Measurements from ENCODE around the gene HELT.
"Not testable (repeated sequence)": the region's sequence is repeated elsewhere in the genome, so short reads cannot be mapped to it uniquely, and the experiment has no call there.

The HELT gene

DNA sequence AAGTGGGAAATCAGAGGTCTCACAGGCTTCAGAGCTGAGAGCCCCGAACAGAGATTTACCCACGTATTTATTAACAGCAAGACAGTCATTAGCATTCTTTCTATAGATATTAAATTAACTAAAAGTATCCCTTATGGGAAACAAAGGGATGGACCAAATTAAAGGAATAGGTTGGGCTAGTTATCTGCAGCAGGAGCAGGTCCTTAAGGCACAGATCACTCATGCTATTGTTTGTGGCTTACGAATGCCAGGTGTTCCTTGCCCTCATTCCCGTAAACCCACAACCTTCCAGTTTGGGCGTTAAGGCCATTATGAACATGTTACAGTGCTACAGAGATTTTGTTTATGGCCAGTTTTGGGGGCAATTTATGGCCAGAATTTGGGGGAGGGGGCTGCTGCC, 33.0 kb downstream of the HELT start:
- ATAC-seq, H3K4me1 Mint-ChIP-seq, DNase-seq, H3K27ac Mint-ChIP-seq, H3K4me3 Mint-ChIP-seq, H3K9me3 Mint-ChIP-seq: not testable (repeated sequence)
- peaks cover 50% of the 10 kb centered on the region for H3K27me3 Mint-ChIP-seq

DNA sequence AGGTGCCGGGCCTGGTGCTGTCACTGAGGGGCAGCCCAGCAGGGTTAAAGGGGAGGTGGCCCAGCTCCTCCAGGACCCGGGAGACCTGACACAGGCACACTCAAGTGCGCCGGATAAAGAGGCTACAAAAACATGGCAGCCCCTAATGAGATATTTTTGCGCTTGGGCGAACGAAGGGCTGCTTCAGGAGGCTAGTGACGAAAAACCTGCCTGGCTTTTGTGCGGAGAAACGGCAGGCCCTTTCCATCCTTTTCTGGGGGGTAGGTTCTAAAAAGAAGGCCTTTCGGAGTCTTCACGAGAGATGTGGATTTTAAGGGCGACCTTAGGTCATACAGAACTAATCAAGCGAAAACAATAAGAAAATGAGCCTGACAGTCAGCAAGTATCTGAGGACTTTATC, 35.5 kb downstream of the HELT start:
- peaks cover 55% of the 10 kb centered on the region for H3K27me3 Mint-ChIP-seq
- no peaks in the 10 kb centered on the region for H3K4me1 Mint-ChIP-seq
- H3K9me3 Mint-ChIP-seq = peaks cover 0 to 7% of the 10 kb centered on the region in 2 donors
- ATAC-seq (no peak), DNase-seq (no peak)
- no peak overlapping the region for H3K27ac Mint-ChIP-seq
- H3K4me3 Mint-ChIP-seq = no peak overlapping the region

GRCh38 chr4:185054272-185054671, 36.0 kb downstream of the HELT start:
- Mint-ChIP-seq H3K4me1 (no peaks in the 10 kb centered on the region), H3K27ac (no peak overlapping the region), H3K4me3 (no peak overlapping the region), H3K27me3 (peaks cover 56% of the 10 kb centered on the region), H3K9me3 (peaks cover 0 to 7% of the 10 kb centered on the region in 2 donors)
- DNase-seq (no peak), ATAC-seq (no peak)

DNA sequence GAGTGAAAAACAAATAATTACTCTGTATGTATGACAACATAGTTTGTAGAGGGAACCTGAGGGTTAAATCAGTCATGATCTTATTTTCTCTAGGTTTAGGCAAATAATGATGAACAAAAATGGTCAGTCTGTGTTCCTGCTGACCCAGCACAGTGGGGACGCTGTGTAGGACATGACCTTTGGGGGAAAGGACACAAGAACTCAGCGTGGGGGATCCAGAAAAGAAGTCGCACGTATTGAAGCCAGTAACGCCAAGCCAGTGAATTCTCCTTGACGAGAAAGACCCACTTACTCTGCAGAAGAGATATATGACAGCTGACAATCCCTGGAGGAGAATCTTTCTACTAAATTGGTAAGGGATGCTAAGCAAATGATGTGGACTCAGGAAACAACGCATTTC, 36.6 kb downstream of the HELT start:
- Mint-ChIP-seq H3K4me1 (no peaks in the 10 kb centered on the region), H3K9me3 (peaks cover 0 to 7% of the 10 kb centered on the region in 2 donors), H3K4me3 (no peak overlapping the region), H3K27ac (no peak overlapping the region), H3K27me3 (peaks cover 52% of the 10 kb centered on the region)
- DNase-seq (no peak), ATAC-seq (no peak)

DNA sequence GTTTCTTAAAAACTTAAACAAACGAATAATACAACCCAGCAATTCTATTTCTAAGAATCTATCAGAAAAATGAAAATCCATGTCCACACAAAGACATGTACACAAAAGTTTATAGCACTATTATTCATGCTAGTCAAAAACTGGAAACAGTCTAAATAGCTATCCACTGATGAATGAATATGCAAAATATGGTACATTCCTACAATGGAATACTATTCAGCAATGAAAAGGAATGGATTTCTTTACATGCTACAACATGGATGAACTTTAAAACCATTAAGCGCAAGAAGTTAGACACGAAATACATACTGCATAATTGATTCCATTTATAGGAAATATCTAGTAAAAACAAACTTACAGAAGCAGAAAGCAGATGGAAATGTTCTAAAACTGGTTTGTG, 43.3 kb downstream of the HELT start:
- no peaks in the 10 kb centered on the region for H3K9me3 Mint-ChIP-seq
- DNase-seq (no peak), ATAC-seq (no peak)
- peaks cover 26% of the 10 kb centered on the region for H3K27me3 Mint-ChIP-seq
- H3K4me1 Mint-ChIP-seq = no peaks in the 10 kb centered on the region
- H3K4me3 Mint-ChIP-seq = no peak overlapping the region
- H3K27ac Mint-ChIP-seq = no peak overlapping the region

DNA sequence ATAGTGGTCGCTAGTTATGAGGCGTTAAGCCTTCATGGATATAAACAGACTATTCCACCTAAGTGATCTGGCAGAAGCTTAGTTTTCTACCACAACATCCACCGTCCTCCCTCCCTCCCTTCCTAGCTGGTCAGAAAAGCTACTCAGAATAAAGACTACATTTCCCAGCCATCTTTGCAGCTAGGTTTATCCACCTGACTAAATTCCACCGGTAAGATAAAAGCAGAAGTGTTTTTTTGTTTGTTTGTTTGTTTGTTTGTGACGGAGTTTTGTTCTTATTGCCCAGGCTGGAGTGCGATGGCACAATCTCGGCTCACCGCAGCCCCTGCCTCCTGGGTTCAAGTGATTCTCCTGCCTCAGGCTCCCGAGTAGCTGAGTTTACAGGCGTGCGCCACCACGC, 44.3 kb downstream of the HELT start:
- Mint-ChIP-seq H3K27ac (no peak overlapping the region), H3K4me1 (no peaks in the 10 kb centered on the region), H3K9me3 (no peaks in the 10 kb centered on the region), H3K27me3 (peaks cover 26% of the 10 kb centered on the region), H3K4me3 (no peak overlapping the region)
- ATAC-seq (no peak), DNase-seq (no peak)

DNA sequence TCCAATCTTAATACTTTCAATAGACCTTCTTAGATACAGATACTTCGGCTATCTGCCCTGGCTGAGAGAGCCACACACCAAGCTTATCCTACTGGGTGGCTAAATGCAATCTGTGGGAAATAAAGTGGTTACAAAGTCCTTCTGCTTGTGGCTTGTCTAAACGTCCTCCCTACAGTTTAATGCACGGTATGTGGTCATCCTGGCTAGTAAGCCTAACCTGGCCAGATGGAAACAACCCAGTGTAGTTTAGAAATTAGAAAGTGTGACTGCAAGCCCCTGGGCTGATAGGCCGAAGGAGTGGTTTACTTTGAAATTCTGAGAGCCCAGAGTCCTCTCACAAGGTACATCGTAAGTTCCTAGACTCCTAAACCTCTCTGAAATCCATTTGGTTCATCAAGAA, 47.9 kb downstream of the HELT start:
- H3K4me3 Mint-ChIP-seq = no peak overlapping the region
- no peaks in the 10 kb centered on the region for H3K9me3 Mint-ChIP-seq
- H3K27ac Mint-ChIP-seq = no peak overlapping the region
- DNase-seq (no peak), ATAC-seq (no peak)
- H3K4me1 Mint-ChIP-seq = no peaks in the 10 kb centered on the region
- peaks cover 7% of the 10 kb centered on the region for H3K27me3 Mint-ChIP-seq

- Mint-ChIP-seq H3K9me3 (no peaks in the 10 kb centered on the region), H3K27ac (no peak overlapping the region), H3K4me1 (no peaks in the 10 kb centered on the region), H3K27me3 (peaks cover 17% of the 10 kb centered on the region), H3K4me3 (no peak overlapping the region)
- ATAC-seq = no peak
- DNase-seq = no peak
Observed at GRCh38 chr4:185068837-185069236, 50.5 kb downstream of the HELT start.
